Activated CD4-positive, alpha-beta T cell treated with anti-CD3 and anti-CD28 coated beads, Interleukin-10, Interleukin-2, amounts not matched to agents 100 ng/mL and 50 ng/mL, durations not matched to agents 16 hours and 8 hours (primary cell): ENCODE results near the gene MAP1LC3B2.
"Not testable (repeated sequence)": the region's sequence is repeated elsewhere in the genome, so short reads cannot be mapped to it uniquely, and the experiment has no call there.

ENCODE experiments used
- DNase-seq: peaks from one replicate; pipeline ENCODE4 v3.0.0-alpha.2; 2020

The MAP1LC3B2 gene

GRCh38 chr12:116561181-116561821, 2.1 kb downstream of the MAP1LC3B2 start:
- DNase-seq = no peak

GRCh38 chr12:116562090-116562489, 2.9 kb downstream of the MAP1LC3B2 start:
- DNase-seq = no peak

GRCh38 chr12:116563262-116563661, 4.1 kb downstream of the MAP1LC3B2 start:
- DNase-seq = no peak

- no peak for DNase-seq
These were observed 4.9 kb downstream of the MAP1LC3B2 start for GRCh38 chr12:116564080-116564479.

- not testable (repeated sequence) for DNase-seq
These were observed 6.0 kb downstream of the MAP1LC3B2 start for GRCh38 chr12:116565221-116565620.

GRCh38 chr12:116565963-116566362, 6.8 kb downstream of the MAP1LC3B2 start:
- DNase-seq = no peak

- DNase-seq = no peak
These were observed 9.0 kb downstream of the MAP1LC3B2 start for GRCh38 chr12:116568203-116568602.

GRCh38 chr12:116571089-116571488, 11.9 kb downstream of the MAP1LC3B2 start:
- no peak for DNase-seq

- no peak for DNase-seq
These were observed 14.6 kb downstream of the MAP1LC3B2 start for GRCh38 chr12:116573776-116574175.

- not testable (repeated sequence) for DNase-seq
These were observed 16.6 kb downstream of the MAP1LC3B2 start for GRCh38 chr12:116575754-116576153.

GRCh38 chr12:116577154-116577561, 18.0 kb downstream of the MAP1LC3B2 start:
- DNase-seq = no peak

- no peak for DNase-seq
These were observed 18.9 kb downstream of the MAP1LC3B2 start for GRCh38 chr12:116578051-116578450.

GRCh38 chr12:116582610-116583009, 23.4 kb downstream of the MAP1LC3B2 start:
- DNase-seq = no peak

- no peak for DNase-seq
These were observed 24.0 kb downstream of the MAP1LC3B2 start for GRCh38 chr12:116583129-116583694.

- no peak for DNase-seq
These were observed 28.1 kb downstream of the MAP1LC3B2 start for GRCh38 chr12:116587270-116587669.

GRCh38 chr12:116588390-116589028, 29.3 kb downstream of the MAP1LC3B2 start:
- DNase-seq = no peak

- DNase-seq = no peak
These were observed 30.4 kb downstream of the MAP1LC3B2 start for GRCh38 chr12:116589581-116589980.

GRCh38 chr12:116590561-116590960, 31.4 kb downstream of the MAP1LC3B2 start:
- DNase-seq = no peak

GRCh38 chr12:116591855-116592637, 32.9 kb downstream of the MAP1LC3B2 start:
- DNase-seq = no peak

GRCh38 chr12:116592731-116593130, 33.5 kb downstream of the MAP1LC3B2 start:
- no peak for DNase-seq

- peak; percentile 50 for DNase-seq
These were observed 35.3 kb downstream of the MAP1LC3B2 start for GRCh38 chr12:116594325-116595038.

GRCh38 chr12:116595186-116595585, 36.0 kb downstream of the MAP1LC3B2 start:
- DNase-seq = no peak

GRCh38 chr12:116595672-116596071, 36.5 kb downstream of the MAP1LC3B2 start:
- DNase-seq = no peak
